ENCODE measurements around the gene CELF2.

CELF2 gene

DNA sequence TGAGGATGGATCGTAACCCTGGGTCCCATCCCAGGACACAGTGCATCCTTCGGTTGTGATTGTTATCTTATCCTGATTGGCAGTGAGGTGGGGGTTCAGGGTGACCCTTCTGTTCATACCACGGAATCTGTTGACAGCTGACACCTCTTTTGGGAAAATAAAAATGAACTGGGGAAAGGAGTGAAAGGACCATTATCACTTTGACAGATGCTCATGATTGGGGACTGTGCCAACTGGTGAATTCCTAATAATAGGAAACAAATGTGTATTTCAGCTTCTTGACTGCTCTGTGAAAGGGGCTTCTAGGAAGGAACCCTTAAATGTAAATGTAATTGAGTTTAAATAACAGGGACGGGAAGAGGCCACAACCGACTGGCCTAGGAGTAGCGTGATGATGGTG lies 65.4 kb downstream of the CELF2 start:
- TF ChIP-seq, protein P1, sequence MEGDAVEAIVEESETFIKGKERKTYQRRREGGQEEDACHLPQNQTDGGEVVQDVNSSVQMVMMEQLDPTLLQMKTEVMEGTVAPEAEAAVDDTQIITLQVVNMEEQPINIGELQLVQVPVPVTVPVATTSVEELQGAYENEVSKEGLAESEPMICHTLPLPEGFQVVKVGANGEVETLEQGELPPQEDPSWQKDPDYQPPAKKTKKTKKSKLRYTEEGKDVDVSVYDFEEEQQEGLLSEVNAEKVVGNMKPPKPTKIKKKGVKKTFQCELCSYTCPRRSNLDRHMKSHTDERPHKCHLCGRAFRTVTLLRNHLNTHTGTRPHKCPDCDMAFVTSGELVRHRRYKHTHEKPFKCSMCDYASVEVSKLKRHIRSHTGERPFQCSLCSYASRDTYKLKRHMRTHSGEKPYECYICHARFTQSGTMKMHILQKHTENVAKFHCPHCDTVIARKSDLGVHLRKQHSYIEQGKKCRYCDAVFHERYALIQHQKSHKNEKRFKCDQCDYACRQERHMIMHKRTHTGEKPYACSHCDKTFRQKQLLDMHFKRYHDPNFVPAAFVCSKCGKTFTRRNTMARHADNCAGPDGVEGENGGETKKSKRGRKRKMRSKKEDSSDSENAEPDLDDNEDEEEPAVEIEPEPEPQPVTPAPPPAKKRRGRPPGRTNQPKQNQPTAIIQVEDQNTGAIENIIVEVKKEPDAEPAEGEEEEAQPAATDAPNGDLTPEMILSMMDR (IDR thresholded peaks at IDR 0.05), result no peak

DNA sequence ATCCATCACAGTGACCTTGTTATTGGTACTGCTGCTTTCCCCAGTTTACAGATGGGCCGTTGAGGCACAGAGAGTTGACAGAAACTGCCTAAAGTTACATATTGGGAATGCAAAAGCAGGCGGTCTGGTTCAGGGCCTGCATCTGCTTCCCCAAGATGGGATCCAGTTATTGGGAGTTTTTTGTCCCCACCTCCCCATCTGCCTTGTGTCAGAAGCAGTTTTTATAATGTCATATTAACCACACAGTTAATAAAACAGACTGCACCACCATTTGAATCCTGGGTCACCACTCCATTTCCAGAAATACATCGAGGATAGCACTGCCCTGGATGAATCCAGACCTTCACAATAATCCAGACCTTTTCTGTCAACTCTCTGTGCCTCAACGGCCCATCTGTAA lies 67.9 kb downstream of the CELF2 start:
- TF ChIP-seq, protein P1 (IDR thresholded peaks at IDR 0.05), result no peak

DNA sequence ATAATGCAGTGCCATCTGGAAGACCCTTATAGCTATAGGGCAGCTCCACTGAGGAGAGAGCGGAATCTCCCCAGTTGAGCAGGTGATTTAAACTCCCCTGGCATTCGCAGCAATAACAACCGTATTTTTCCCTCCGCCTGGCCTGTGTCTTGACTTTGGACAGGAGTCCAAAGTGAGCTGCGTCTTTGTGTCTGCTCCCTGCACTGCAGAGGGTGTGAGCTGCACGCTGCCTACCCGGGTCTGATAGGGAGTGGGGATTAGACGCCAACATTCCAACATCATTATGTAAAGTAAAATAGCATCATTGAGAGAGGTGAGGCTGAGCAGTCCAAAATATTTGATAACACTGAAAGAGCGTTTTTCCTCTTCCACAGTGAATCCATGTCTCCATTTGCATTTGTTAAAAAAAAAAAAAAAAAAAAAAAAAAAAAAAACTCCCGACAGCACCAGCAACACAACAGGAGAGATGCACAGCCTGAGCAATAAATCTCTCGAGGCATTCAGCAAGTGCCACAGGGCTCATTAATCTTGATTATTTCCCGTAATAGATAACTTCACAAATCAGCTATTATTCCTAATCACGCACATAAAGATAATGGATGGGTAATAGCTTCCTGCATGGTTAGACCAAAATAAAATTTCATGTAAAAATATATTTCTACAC lies 68.6 kb downstream of the CELF2 start:
- TF ChIP-seq, protein P1 (IDR thresholded peaks at IDR 0.05), result no peak

DNA sequence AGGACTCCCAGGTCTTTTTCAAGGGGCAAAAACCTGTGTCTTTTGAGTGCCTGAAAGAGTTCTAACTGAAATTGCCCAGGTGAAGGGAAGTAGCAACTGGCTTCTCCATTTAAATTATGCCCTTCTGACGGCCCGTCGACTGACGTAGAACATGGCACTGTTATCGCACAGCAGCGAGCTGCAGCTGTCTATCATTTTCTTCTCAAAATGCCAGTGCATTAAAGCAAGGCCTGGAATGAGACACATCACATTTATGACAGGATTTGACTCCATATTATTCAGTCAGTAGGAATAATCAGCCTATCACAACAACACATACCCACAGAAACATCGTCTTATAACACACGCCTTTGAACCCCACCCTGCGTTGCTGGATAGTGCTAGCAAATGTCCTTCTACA lies 69.7 kb downstream of the CELF2 start:
- TF ChIP-seq, protein P1 (IDR thresholded peaks at IDR 0.05), result no peak

DNA sequence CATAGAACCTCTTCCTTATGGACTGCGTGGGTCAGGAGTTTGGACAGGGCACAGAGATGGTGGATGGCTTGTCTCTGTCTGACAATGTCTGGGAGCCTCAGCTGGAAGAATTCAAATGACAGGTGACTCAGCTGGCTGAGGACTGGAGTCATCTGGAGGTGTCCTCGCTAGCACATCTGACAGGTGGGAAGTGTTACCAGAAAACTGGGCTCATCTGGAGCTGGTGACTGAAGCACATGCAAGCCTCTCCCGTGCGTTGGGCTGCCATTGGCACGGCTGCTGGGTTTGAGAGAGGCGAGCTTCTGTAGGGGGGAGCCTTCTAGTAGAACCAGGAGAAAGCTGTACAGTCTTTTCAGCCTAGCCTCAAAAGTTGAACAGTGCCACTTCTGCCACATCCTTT lies 71.0 kb downstream of the CELF2 start:
- TF ChIP-seq, protein P1 (IDR thresholded peaks at IDR 0.05), result no peak

DNA sequence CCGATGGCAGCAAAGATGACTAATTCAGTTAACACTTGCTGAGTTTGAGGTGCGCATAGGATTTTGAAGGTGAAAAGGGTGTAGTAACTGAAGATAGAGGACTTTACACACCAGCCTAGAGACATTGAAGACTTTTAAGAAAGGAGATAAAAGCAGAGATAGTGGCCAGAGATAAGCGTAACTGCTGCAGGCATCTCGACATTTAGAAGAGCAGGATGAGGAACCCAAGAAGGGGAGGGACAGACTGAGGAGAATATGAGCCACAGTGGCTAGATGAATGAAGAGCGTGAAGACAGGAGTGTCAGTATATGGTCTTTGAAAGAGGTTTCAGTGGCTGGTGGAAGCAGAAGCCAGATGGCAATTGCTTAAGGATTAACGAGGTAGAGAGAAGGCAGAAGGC lies 71.6 kb downstream of the CELF2 start:
- TF ChIP-seq, protein P1 (IDR thresholded peaks at IDR 0.05), result no peak

DNA sequence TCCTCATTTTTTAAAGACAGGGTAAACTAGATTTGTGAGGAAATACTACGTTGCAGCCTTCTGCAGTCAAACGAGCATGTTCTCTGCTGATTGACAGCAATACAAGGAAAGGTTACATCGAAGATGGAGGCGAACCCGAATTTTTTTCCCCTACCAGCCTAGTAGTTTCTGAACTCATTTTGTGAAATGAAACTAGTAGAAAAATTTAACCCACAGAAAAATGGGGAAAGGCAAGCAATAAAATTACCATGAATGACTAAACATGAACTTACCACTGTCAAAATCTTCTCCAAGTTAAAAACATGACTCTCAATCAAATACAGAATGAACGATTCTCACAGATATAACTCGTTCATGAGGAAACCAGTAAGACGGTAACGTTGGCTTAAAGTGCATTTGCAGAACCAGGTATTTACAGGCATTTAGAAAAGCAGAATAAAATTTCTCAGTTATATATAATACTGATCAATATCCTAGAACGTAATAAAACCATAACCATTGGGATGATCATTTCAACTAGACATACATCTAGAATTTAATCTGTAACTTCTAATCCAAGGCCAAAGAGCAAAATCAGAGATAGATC lies 73.9 kb downstream of the CELF2 start:
- TF ChIP-seq, protein P1 (IDR thresholded peaks at IDR 0.05), result no peak

Data from LNCAP (cell line).